GM18508 (cell line): ENCODE measurements around the gene TNFSF13.

Experiments
- ATAC-seq: cut with Tn5 transposase; IDR thresholded peaks from one replicate; pipeline ENCODE4 v1.9.1; 2021; ENCODE audit warnings: moderate number of reproducible peaks; ENCODE audit not compliant: insufficient read depth, unreplicated experiment

The TNFSF13 gene

GRCh38 chr17:7550344-7550743, 8.2 kb upstream of the TNFSF13 start:
- ATAC-seq: no peak

- ATAC-seq: no peak
These were observed 7.2 kb upstream of the TNFSF13 start for GRCh38 chr17:7551396-7551795.

GRCh38 chr17:7552621-7553051, 5.9 kb upstream of the TNFSF13 start:
- ATAC-seq: peak; percentile 46

GRCh38 chr17:7553356-7553755, 5.2 kb upstream of the TNFSF13 start:
- no peak for ATAC-seq

- ATAC-seq: no peak
These were observed 3.1 kb upstream of the TNFSF13 start for GRCh38 chr17:7555320-7555948.

- ATAC-seq: no peak
These were observed 1.9 kb upstream of the TNFSF13 start for GRCh38 chr17:7556627-7557026.

- ATAC-seq: no peak
These were observed 1.3 kb upstream of the TNFSF13 start for GRCh38 chr17:7557147-7557764.

GRCh38 chr17:7557775-7558543, 591 bp upstream of the TNFSF13 start:
- no peak for ATAC-seq

GRCh38 chr17:7559320-7560171, 996 bp downstream of the TNFSF13 start:
- ATAC-seq: no peak

GRCh38 chr17:7560172-7561027, 1.9 kb downstream of the TNFSF13 start:
- ATAC-seq: no peak

GRCh38 chr17:7561028-7561575, 2.6 kb downstream of the TNFSF13 start:
- ATAC-seq: no peak

GRCh38 chr17:7561589-7562207, 3.1 kb downstream of the TNFSF13 start, which contains the start of gene SENP3:
Gene SENP3, plus strand, starts transcription at chr17:7561919. Its CDS starts 1,158 bp downstream, at chr17:7563077.
- no peak for ATAC-seq

- ATAC-seq: no peak
These were observed 3.7 kb downstream of the TNFSF13 start for GRCh38 chr17:7562208-7562605.

- no peak for ATAC-seq
These were observed 4.7 kb downstream of the TNFSF13 start for GRCh38 chr17:7563115-7563869.

- ATAC-seq: no peak
These were observed 11.0 kb downstream of the TNFSF13 start for GRCh38 chr17:7569571-7569970.

GRCh38 chr17:7570351-7570750, 11.8 kb downstream of the TNFSF13 start:
- ATAC-seq: no peak

GRCh38 chr17:7572338-7572587, 13.7 kb downstream of the TNFSF13 start:
- ATAC-seq: peak; percentile 78

- no peak for ATAC-seq
These were observed 14.2 kb downstream of the TNFSF13 start for GRCh38 chr17:7572588-7573323.
